ENCODE results near the gene ATP2A3. TPM values are rescaled to one million over a fixed set of nuclear protein-coding genes. Genes with fewer than 3 reads are reported as not detected.
A peak's percentile ranks its signal among the peaks of the same experiment; 100 is the strongest.

The ATP2A3 gene
- total RNA-seq, 1 donor from 2014 or later, result 147 TPM

GRCh38 chr17:3914312-3914670 is 49.9 kb downstream of the ATP2A3 start:
- no peaks in the 10 kb centered on the region for H3K9me3 Mint-ChIP-seq
- no peak for DNase-seq (ENCODE audit: low spot score)
- peak overlapping the region; percentile 57 for H3K27ac Mint-ChIP-seq
- no peaks in the 10 kb centered on the region for H3K36me3 Mint-ChIP-seq (ENCODE audit: low read depth)
- H3K27me3 Mint-ChIP-seq (ENCODE audit: low read depth), result no peaks in the 10 kb centered on the region
- intact Hi-C loops (cut with micrococcal nuclease), result loop anchor here (1.0 to 5.0 kb wide), 2 partner anchors 48 to 160 kb away; partner anchors contain the start of gene ATP2A3
- peaks cover 40% of the 10 kb centered on the region for H3K4me1 Mint-ChIP-seq (ENCODE audit: low read depth)
- peak overlapping the region; percentile 30 for H3K4me3 Mint-ChIP-seq (ENCODE audit: low read depth)

GRCh38 chr17:3913531-3914311 is 50.5 kb downstream of the ATP2A3 start:
- Mint-ChIP-seq H3K9me3 (no peaks in the 10 kb centered on the region), H3K4me1 (ENCODE audit: low read depth) (peaks cover 40% of the 10 kb centered on the region), H3K27ac (peak overlapping the region; percentile 57), H3K4me3 (ENCODE audit: low read depth) (peak overlapping the region; percentile 30), H3K27me3 (ENCODE audit: low read depth) (no peaks in the 10 kb centered on the region), H3K36me3 (ENCODE audit: low read depth) (no peaks in the 10 kb centered on the region)
- peak; percentile 75 for DNase-seq (ENCODE audit: low spot score)
- intact Hi-C loops (cut with micrococcal nuclease), result loop anchor here (1.0 to 5.0 kb wide), 3 partner anchors 49 to 161 kb away; partner anchors contain the start of gene ATP2A3

GRCh38 chr17:3912827-3913226 is 51.4 kb downstream of the ATP2A3 start:
- intact Hi-C loops (cut with micrococcal nuclease), result loop anchor here (1.0 to 5.0 kb wide), 2 partner anchors 49 to 91 kb away; partner anchors contain the start of gene ATP2A3
- no peak for DNase-seq (ENCODE audit: low spot score)
- H3K27ac Mint-ChIP-seq, result no peak overlapping the region
- no peaks in the 10 kb centered on the region for H3K27me3 Mint-ChIP-seq (ENCODE audit: low read depth)
- peaks cover 37% of the 10 kb centered on the region for H3K4me1 Mint-ChIP-seq (ENCODE audit: low read depth)
- no peaks in the 10 kb centered on the region for H3K9me3 Mint-ChIP-seq
- H3K36me3 Mint-ChIP-seq (ENCODE audit: low read depth), result no peaks in the 10 kb centered on the region
- H3K4me3 Mint-ChIP-seq (ENCODE audit: low read depth), result no peak overlapping the region

- DNase-seq (ENCODE audit: low spot score), result peak; percentile 44
- peak overlapping the region; percentile 53 for H3K4me3 Mint-ChIP-seq (ENCODE audit: low read depth)
- peak overlapping the region; percentile 73 for H3K27ac Mint-ChIP-seq
- intact Hi-C loops (cut with micrococcal nuclease), result loop anchor here (5.0 kb wide), 1 partner anchor 51 kb away; the partner anchor contains the start of gene ATP2A3
- peaks cover 35% of the 10 kb centered on the region for H3K4me1 Mint-ChIP-seq (ENCODE audit: low read depth)
- H3K27me3 Mint-ChIP-seq (ENCODE audit: low read depth), result no peaks in the 10 kb centered on the region
- no peaks in the 10 kb centered on the region for H3K9me3 Mint-ChIP-seq
- H3K36me3 Mint-ChIP-seq (ENCODE audit: low read depth), result no peaks in the 10 kb centered on the region
These were observed 52.8 kb downstream of the ATP2A3 start for GRCh38 chr17:3911271-3912053.

GRCh38 chr17:3910420-3911270 is 53.6 kb downstream of the ATP2A3 start:
- H3K9me3 Mint-ChIP-seq, result no peaks in the 10 kb centered on the region
- peaks cover 28% of the 10 kb centered on the region for H3K4me1 Mint-ChIP-seq (ENCODE audit: low read depth)
- intact Hi-C loops (cut with micrococcal nuclease), result loop anchor here (5.0 kb wide), 1 partner anchor 52 kb away; the partner anchor contains the start of gene ATP2A3
- H3K27ac Mint-ChIP-seq, result peak overlapping the region; percentile 73
- DNase-seq (ENCODE audit: low spot score), result no peak
- H3K27me3 Mint-ChIP-seq (ENCODE audit: low read depth), result no peaks in the 10 kb centered on the region
- H3K36me3 Mint-ChIP-seq (ENCODE audit: low read depth), result no peaks in the 10 kb centered on the region
- H3K4me3 Mint-ChIP-seq (ENCODE audit: low read depth), result no peak overlapping the region

GRCh38 chr17:3909257-3909656 is 55.0 kb downstream of the ATP2A3 start:
- DNase-seq (ENCODE audit: low spot score), result no peak
- Mint-ChIP-seq H3K27ac (no peak overlapping the region), H3K4me3 (ENCODE audit: low read depth) (no peak overlapping the region), H3K9me3 (no peaks in the 10 kb centered on the region), H3K27me3 (ENCODE audit: low read depth) (no peaks in the 10 kb centered on the region), H3K4me1 (ENCODE audit: low read depth) (peaks cover 19% of the 10 kb centered on the region), H3K36me3 (ENCODE audit: low read depth) (no peaks in the 10 kb centered on the region)
- intact Hi-C loops (cut with micrococcal nuclease), result no loop called here

GRCh38 chr17:3907483-3908216 is 56.6 kb downstream of the ATP2A3 start:
- Mint-ChIP-seq H3K27me3 (ENCODE audit: low read depth) (no peaks in the 10 kb centered on the region), H3K27ac (no peak overlapping the region), H3K4me1 (ENCODE audit: low read depth) (peaks cover 10% of the 10 kb centered on the region), H3K36me3 (ENCODE audit: low read depth) (no peaks in the 10 kb centered on the region), H3K9me3 (no peaks in the 10 kb centered on the region), H3K4me3 (ENCODE audit: low read depth) (no peak overlapping the region)
- no peak for DNase-seq (ENCODE audit: low spot score)
- intact Hi-C loops (cut with micrococcal nuclease), result no loop called here

- H3K4me1 Mint-ChIP-seq (ENCODE audit: low read depth), result peaks cover 7% of the 10 kb centered on the region
- H3K4me3 Mint-ChIP-seq (ENCODE audit: low read depth), result no peak overlapping the region
- DNase-seq (ENCODE audit: low spot score), result no peak
- no peaks in the 10 kb centered on the region for H3K27me3 Mint-ChIP-seq (ENCODE audit: low read depth)
- H3K36me3 Mint-ChIP-seq (ENCODE audit: low read depth), result no peaks in the 10 kb centered on the region
- H3K9me3 Mint-ChIP-seq, result no peaks in the 10 kb centered on the region
- intact Hi-C loops (cut with micrococcal nuclease), result no loop called here
- H3K27ac Mint-ChIP-seq, result no peak overlapping the region
These were observed 57.4 kb downstream of the ATP2A3 start for GRCh38 chr17:3906881-3907280.

GRCh38 chr17:3905017-3905520 is 59.2 kb downstream of the ATP2A3 start:
- intact Hi-C loops (cut with micrococcal nuclease), result no loop called here
- Mint-ChIP-seq H3K9me3 (no peaks in the 10 kb centered on the region), H3K27me3 (ENCODE audit: low read depth) (no peaks in the 10 kb centered on the region), H3K4me3 (ENCODE audit: low read depth) (no peak overlapping the region), H3K27ac (no peak overlapping the region), H3K4me1 (ENCODE audit: low read depth) (no peaks in the 10 kb centered on the region), H3K36me3 (ENCODE audit: low read depth) (no peaks in the 10 kb centered on the region)
- no peak for DNase-seq (ENCODE audit: low spot score)

- no peak for DNase-seq (ENCODE audit: low spot score)
- Mint-ChIP-seq H3K27me3 (ENCODE audit: low read depth) (no peaks in the 10 kb centered on the region), H3K27ac (no peak overlapping the region), H3K4me3 (ENCODE audit: low read depth) (no peak overlapping the region), H3K36me3 (ENCODE audit: low read depth) (no peaks in the 10 kb centered on the region), H3K4me1 (ENCODE audit: low read depth) (no peaks in the 10 kb centered on the region), H3K9me3 (no peaks in the 10 kb centered on the region)
- intact Hi-C loops (cut with micrococcal nuclease), result no loop called here
These were observed 59.7 kb downstream of the ATP2A3 start for GRCh38 chr17:3904501-3904900.

GRCh38 chr17:3903881-3904290 is 60.4 kb downstream of the ATP2A3 start:
- no peak for DNase-seq (ENCODE audit: low spot score)
- H3K27ac Mint-ChIP-seq, result no peak overlapping the region
- H3K27me3 Mint-ChIP-seq (ENCODE audit: low read depth), result no peaks in the 10 kb centered on the region
- H3K9me3 Mint-ChIP-seq, result no peaks in the 10 kb centered on the region
- intact Hi-C loops (cut with micrococcal nuclease), result no loop called here
- H3K36me3 Mint-ChIP-seq (ENCODE audit: low read depth), result no peaks in the 10 kb centered on the region
- no peaks in the 10 kb centered on the region for H3K4me1 Mint-ChIP-seq (ENCODE audit: low read depth)
- no peak overlapping the region for H3K4me3 Mint-ChIP-seq (ENCODE audit: low read depth)
